Adipose tissue (tissue), 3 donors: Measurements from ENCODE around the gene SLC12A7. TPM values are rescaled to one million over a fixed set of nuclear protein-coding genes. Genes with fewer than 3 reads are reported as not detected.
"Not testable (repeated sequence)": the region's sequence is repeated elsewhere in the genome, so short reads cannot be mapped to it uniquely, and the experiment has no call there.

Experiments used
- H3K27ac ChIP-seq: one replicate; pipeline ENCODE4 v1.5.1; 2013; ENCODE audit warnings: low read depth, low read length
- WGBS, 3 donors: extraction: QIAGEN DNeasy Blood & Tissue Kit; methylation state at CpG; one replicate each; pipeline ENCODE4 v1.1.7; 2013; 5-methylcytosine and 5-hydroxymethylcytosine counted together
- polyA plus RNA-seq, 3 donors: library from polyadenylated mRNA; stranded (reverse); fragments of 200-250 nt; gene quantifications; one replicate each; pipeline ENCODE4 v1.2.3, GENCODE V29; 2013
- donor health status: healthy with polysubstance abuse.
- donor health status: Bipolar disorder and iron deficiency.
- donor health status: healthy.

Gene SLC12A7
- polyA plus RNA-seq, 3 donors: 9.3 to 27.2 (median 20.0) TPM

GRCh38 chr5:1104327-1105006 lies 7.4 kb downstream of the SLC12A7 start:
- 30 to 57% (median 33%) methylated on average over 27 of the region's 27 CpGs for WGBS, 3 donors
- no peak overlapping the region for H3K27ac ChIP-seq

GRCh38 chr5:1103505-1104326 lies 8.1 kb downstream of the SLC12A7 start:
- 17 to 28% (median 20%) methylated on average over 31 to 33 of the region's 33 CpGs for WGBS, 3 donors

GRCh38 chr5:1103093-1103492 lies 8.8 kb downstream of the SLC12A7 start:
- 57 to 76% (median 60%) methylated on average over 11 of the region's 11 CpGs for WGBS, 3 donors
- H3K27ac ChIP-seq: no peak overlapping the region

More at GRCh38 chr5:1103505-1104326, 8.1 kb downstream of the SLC12A7 start:
- no peak overlapping the region for H3K27ac ChIP-seq

- 28 to 56% (median 29%) methylated on average over 23 of the region's 23 CpGs for WGBS, 3 donors
- H3K27ac ChIP-seq: no peak overlapping the region
Measured at GRCh38 chr5:1101961-1102713, 9.7 kb downstream of the SLC12A7 start.

- no peak overlapping the region for H3K27ac ChIP-seq
- WGBS, 3 donors: 84 to 89% (median 88%) methylated on average over 33 of the region's 33 CpGs
Measured at GRCh38 chr5:1100664-1101574, 10.9 kb downstream of the SLC12A7 start.

GRCh38 chr5:1099926-1100663 lies 11.8 kb downstream of the SLC12A7 start:
- no peak overlapping the region for H3K27ac ChIP-seq
- 83 to 91% (median 83%) methylated on average over 48 of the region's 48 CpGs for WGBS, 3 donors

GRCh38 chr5:1098986-1099597 lies 12.8 kb downstream of the SLC12A7 start:
- WGBS, 3 donors: 78 to 83% (median 81%) methylated on average over 23 to 28 of the region's 28 CpGs
- H3K27ac ChIP-seq: no peak overlapping the region

GRCh38 chr5:1097988-1098385 lies 13.9 kb downstream of the SLC12A7 start:
- H3K27ac ChIP-seq: not testable (repeated sequence)
- WGBS, 3 donors: 74 to 79% (median 75%) methylated on average over 7 of the region's 7 CpGs

- 78 to 86% (median 85%) methylated on average over 22 of the region's 22 CpGs for WGBS, 3 donors
- no peak overlapping the region for H3K27ac ChIP-seq
Measured at GRCh38 chr5:1097381-1097987, 14.4 kb downstream of the SLC12A7 start.

- 72 to 76% (median 73%) methylated on average over 9 to 10 of the region's 10 CpGs for WGBS, 3 donors
- H3K27ac ChIP-seq: no peak overlapping the region
Measured at GRCh38 chr5:1096838-1097237, 15.0 kb downstream of the SLC12A7 start.

GRCh38 chr5:1095990-1096363 lies 15.9 kb downstream of the SLC12A7 start:
- WGBS, 3 donors: 85 to 93% (median 89%) methylated on average over 11 of the region's 11 CpGs
- no peak overlapping the region for H3K27ac ChIP-seq

GRCh38 chr5:1095302-1095989 lies 16.4 kb downstream of the SLC12A7 start:
- WGBS, 3 donors: 89 to 93% (median 91%) methylated on average over 22 of the region's 22 CpGs
- H3K27ac ChIP-seq: no peak overlapping the region

GRCh38 chr5:1094670-1095190 lies 17.1 kb downstream of the SLC12A7 start:
- H3K27ac ChIP-seq: no peak overlapping the region
- WGBS, 3 donors: 87 to 94% (median 89%) methylated on average over 17 to 21 of the region's 21 CpGs

GRCh38 chr5:1093361-1093760 lies 18.5 kb downstream of the SLC12A7 start:
- H3K27ac ChIP-seq: no peak overlapping the region
- 79 to 95% (median 91%) methylated on average over 22 to 26 of the region's 26 CpGs for WGBS, 3 donors

- 79 to 91% (median 87%) methylated on average over 14 of the region's 14 CpGs for WGBS, 3 donors
- H3K27ac ChIP-seq: no peak overlapping the region
Measured at GRCh38 chr5:1092122-1092521, 19.7 kb downstream of the SLC12A7 start.

GRCh38 chr5:1091632-1092031 lies 20.2 kb downstream of the SLC12A7 start:
- H3K27ac ChIP-seq: no peak overlapping the region
- 89 to 95% (median 91%) methylated on average over 23 of the region's 23 CpGs for WGBS, 3 donors
